Measurements from ENCODE around the gene RGS7BP. TPM values are rescaled to one million over a fixed set of nuclear protein-coding genes. Genes with fewer than 3 reads are reported as not detected.

RGS7BP gene
- total and polyA plus RNA-seq, 2 of the 13 experiments (the other 11 are each of a cell fraction or from before 2014, with no cell fraction given) = not detected

GRCh38 chr5:64519263-64519662 lies 13.4 kb downstream of the RGS7BP start:
- Histone ChIP-seq H3K79me2 (ENCODE audit: insufficient read depth, low read length) (no peaks in the 10 kb centered on the region), H3K9me3 (ENCODE audit: low read length) (no peaks in the 10 kb centered on the region), H3K36me3 (replicated peaks in 1 of 2; ENCODE audit: control insufficient read depth in 1 of 2, insufficient read depth in 2 of 2, low read length in 2 of 2) (no peaks in the 10 kb centered on the region), H3K9ac (ENCODE audit: insufficient read depth, low read depth, low read length) (no peak overlapping the region), H3K4me2 (ENCODE audit: low read depth, low read length) (no peak overlapping the region), H3K4me3 (replicated peaks in 1 of 3; ENCODE audit: insufficient read depth in 1 of 3, low read depth in 2 of 3, low read length in 3 of 3) (no peak overlapping the region), H3K27ac (ENCODE audit: extremely low read length, insufficient read depth, low read length) (no peak overlapping the region), H4K20me1 (ENCODE audit: insufficient read depth, low read length) (no peaks in the 10 kb centered on the region), H3K4me1 (ENCODE audit: insufficient read depth, low read length) (no peaks in the 10 kb centered on the region), H2AFZ (ENCODE audit: low read length) (no peak overlapping the region), H3K27me3 (ENCODE audit: control insufficient read depth in 1 of 2, insufficient read depth in 2 of 2, low read length in 2 of 2) (no peaks in the 10 kb centered on the region)
- in situ Hi-C loops (cut with HindIII; ENCODE audit: extremely low pct_ligation_motif_present, low pct_unique_long_range_greater_than_20kb) (no loop called here), intact Hi-C loops (cut with micrococcal nuclease; ENCODE audit: unreplicated experiment) (no loop called here)
- 2% methylated on average over 4 of the region's 4 CpGs for WGBS (ENCODE audit: low lambda C conversion rate)
- no TSS peak for BruUV-seq (replicated peaks)
- ChIA-PET POLR2A (no interaction called here), CTCF (ENCODE audit: low intra/inter-chr PET ratio, low total read pairs) (no interaction called here)
- DNase-seq (ENCODE audit: low spot score) (no peak), ATAC-seq (no peak), FAIRE-seq (no peak)
- TF ChIP-seq NR2F1 (CRISPR knock-in tag; IDR thresholded peaks at IDR 0.05) (no peak), ZNF768 (CRISPR knock-in tag; IDR thresholded peaks at IDR 0.05) (no peak), ELF4 (CRISPR knock-in tag; IDR thresholded peaks at IDR 0.05; ENCODE audit: borderline replicate concordance) (no peak), RFX1 (IDR thresholded peaks at IDR 0.05) (no peak), ASH2L (IDR thresholded peaks at IDR 0.05; ENCODE audit: insufficient read length, low read depth, low read length) (no peak), XBP1 (CRISPR knock-in tag; IDR thresholded peaks at IDR 0.05) (no peak), RNF2 (conservative IDR thresholded peaks at IDR 0.05; ENCODE audit: low read depth) (no peak), HMG20A (CRISPR knock-in tag; IDR thresholded peaks at IDR 0.05; ENCODE audit: borderline replicate concordance) (no peak), HIVEP1 (CRISPR knock-in tag; IDR thresholded peaks at IDR 0.05) (no peak), ZNF788 (CRISPR knock-in tag; IDR thresholded peaks at IDR 0.05; ENCODE audit: borderline replicate concordance) (no peak), ARID5B (CRISPR knock-in tag; IDR thresholded peaks at IDR 0.05) (no peak), NR2C2 (CRISPR knock-in tag; IDR thresholded peaks at IDR 0.05; ENCODE audit: borderline replicate concordance) (no peak), THAP11 (CRISPR knock-in tag; IDR thresholded peaks at IDR 0.05) (no peak), ZNF496 (CRISPR knock-in tag; IDR thresholded peaks at IDR 0.05; ENCODE audit: insufficient replicate concordance) (no peak), ZNF263 (CRISPR knock-in tag; IDR thresholded peaks at IDR 0.05) (no peak), ZNF30 (CRISPR knock-in tag; IDR thresholded peaks at IDR 0.05) (no peak), TRIM24 (CRISPR knock-in tag; IDR thresholded peaks at IDR 0.05) (no peak)
- TF ChIP-seq, protein P1, sequence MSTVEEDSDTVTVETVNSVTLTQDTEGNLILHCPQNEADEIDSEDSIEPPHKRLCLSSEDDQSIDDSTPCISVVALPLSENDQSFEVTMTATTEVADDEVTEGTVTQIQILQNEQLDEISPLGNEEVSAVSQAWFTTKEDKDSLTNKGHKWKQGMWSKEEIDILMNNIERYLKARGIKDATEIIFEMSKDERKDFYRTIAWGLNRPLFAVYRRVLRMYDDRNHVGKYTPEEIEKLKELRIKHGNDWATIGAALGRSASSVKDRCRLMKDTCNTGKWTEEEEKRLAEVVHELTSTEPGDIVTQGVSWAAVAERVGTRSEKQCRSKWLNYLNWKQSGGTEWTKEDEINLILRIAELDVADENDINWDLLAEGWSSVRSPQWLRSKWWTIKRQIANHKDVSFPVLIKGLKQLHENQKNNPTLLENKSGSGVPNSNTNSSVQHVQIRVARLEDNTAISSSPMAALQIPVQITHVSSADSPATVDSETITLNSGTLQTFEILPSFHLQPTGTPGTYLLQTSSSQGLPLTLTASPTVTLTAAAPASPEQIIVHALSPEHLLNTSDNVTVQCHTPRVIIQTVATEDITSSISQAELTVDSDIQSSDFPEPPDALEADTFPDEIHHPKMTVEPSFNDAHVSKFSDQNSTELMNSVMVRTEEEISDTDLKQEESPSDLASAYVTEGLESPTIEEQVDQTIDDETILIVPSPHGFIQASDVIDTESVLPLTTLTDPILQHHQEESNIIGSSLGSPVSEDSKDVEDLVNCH (CRISPR knock-in tag; IDR thresholded peaks at IDR 0.05) = no peak
- TF ChIP-seq, protein P2, sequence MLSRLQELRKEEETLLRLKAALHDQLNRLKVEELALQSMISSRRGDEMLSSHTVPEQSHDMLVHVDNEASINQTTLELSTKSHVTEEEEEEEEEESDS (CRISPR knock-in tag; IDR thresholded peaks at IDR 0.05; ENCODE audit: borderline replicate concordance) = no peak
